ENCODE measurements around the gene TLR3. TPM values are rescaled to one million over a fixed set of nuclear protein-coding genes. Genes with fewer than 3 reads are reported as not detected.
"Not testable (repeated sequence)": the region's sequence is repeated elsewhere in the genome, so short reads cannot be mapped to it uniquely, and the experiment has no call there.

Gene TLR3
- total and polyA plus RNA-seq, 4 donors: 3.2 to 15.1 (median 10.2) TPM

DNA sequence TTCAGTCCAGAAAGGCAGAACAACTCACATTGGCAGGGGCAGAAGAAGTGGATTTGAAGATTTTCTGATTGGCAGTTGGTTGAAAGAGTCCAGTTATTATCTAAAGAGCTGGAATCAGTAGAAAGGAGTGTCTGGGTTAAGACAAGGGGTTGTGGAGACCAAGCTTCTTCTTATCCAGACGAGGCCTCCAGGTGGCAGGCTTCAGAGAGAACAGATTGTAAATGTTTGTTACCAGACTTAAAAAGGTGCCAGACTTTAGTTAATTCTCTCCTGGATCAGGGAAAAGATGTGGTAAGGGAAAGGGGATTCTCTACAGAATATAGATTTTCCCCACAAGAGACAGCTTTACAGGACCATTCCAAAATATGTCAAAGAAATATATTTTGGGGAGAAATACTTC lies 36.7 kb upstream of the TLR3 start:
- Histone ChIP-seq H3K4me1 (ENCODE audit: control insufficient read depth in 5 of 5, insufficient read depth in 5 of 5, low read length in 5 of 5) (peaks cover 5 to 45% (median 16%) of the 10 kb centered on the region in 5 donors), H3K9me3 (ENCODE audit: control insufficient read depth in 4 of 4, insufficient read depth in 3 of 4, low read length in 3 of 4) (peaks cover 0 to 4% (median under 1%) of the 10 kb centered on the region in 4 donors), H3K4me3 (no peak overlapping the region), H3K36me3 (ENCODE audit: control insufficient read depth in 4 of 4, insufficient read depth in 4 of 4, low read length in 4 of 4) (no peaks in the 10 kb centered on the region), H3K27ac (ENCODE audit: low read depth in 1 of 2, low read length in 1 of 2) (no peak overlapping the region), H3K27me3 (ENCODE audit: control insufficient read depth in 3 of 3, insufficient read depth in 3 of 3, low read length in 2 of 3) (no peaks in the 10 kb centered on the region), H3K9ac (ENCODE audit: insufficient read depth in 1 of 2, low read length in 2 of 2) (no peak overlapping the region)
- TF ChIP-seq, protein P1, sequence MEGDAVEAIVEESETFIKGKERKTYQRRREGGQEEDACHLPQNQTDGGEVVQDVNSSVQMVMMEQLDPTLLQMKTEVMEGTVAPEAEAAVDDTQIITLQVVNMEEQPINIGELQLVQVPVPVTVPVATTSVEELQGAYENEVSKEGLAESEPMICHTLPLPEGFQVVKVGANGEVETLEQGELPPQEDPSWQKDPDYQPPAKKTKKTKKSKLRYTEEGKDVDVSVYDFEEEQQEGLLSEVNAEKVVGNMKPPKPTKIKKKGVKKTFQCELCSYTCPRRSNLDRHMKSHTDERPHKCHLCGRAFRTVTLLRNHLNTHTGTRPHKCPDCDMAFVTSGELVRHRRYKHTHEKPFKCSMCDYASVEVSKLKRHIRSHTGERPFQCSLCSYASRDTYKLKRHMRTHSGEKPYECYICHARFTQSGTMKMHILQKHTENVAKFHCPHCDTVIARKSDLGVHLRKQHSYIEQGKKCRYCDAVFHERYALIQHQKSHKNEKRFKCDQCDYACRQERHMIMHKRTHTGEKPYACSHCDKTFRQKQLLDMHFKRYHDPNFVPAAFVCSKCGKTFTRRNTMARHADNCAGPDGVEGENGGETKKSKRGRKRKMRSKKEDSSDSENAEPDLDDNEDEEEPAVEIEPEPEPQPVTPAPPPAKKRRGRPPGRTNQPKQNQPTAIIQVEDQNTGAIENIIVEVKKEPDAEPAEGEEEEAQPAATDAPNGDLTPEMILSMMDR (IDR thresholded peaks at IDR 0.05; ENCODE audit: control extremely low read depth, extremely low read depth): no peak
- WGBS, 2 donors: 45 to 48% methylated on average over 1 of the region's 1 CpG
- DNase-seq (peak in 2 of 3 donors; percentile 33 to 50), ATAC-seq (ENCODE audit: insufficient read depth, low FRiP score) (no peak)

DNA sequence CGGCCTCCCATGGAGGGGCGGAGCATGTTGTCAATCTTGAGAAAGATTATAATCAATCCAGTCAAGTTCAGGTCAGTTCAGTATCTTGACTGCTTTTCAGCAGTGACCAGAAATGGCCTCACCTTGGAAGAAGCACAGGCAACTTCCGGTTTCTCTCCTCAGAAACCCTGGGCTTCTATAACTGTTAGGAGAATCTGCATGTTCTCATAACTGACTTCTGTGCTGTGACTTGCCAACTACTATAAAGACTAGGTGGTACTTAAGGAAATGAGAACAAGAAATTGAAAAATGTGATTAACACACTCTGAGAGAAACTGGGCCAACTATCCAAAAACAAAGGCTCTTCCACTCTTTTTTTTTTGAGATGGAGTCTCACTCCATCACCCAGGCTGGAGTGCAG lies 35.9 kb upstream of the TLR3 start:
- Histone ChIP-seq H3K4me1 (ENCODE audit: control insufficient read depth in 5 of 5, insufficient read depth in 5 of 5, low read length in 5 of 5) (peaks cover 5 to 48% (median 16%) of the 10 kb centered on the region in 5 donors), H3K4me3 (no peak overlapping the region), H3K27me3 (ENCODE audit: control insufficient read depth in 3 of 3, insufficient read depth in 3 of 3, low read length in 2 of 3) (no peaks in the 10 kb centered on the region), H3K36me3 (ENCODE audit: control insufficient read depth in 4 of 4, insufficient read depth in 4 of 4, low read length in 4 of 4) (no peaks in the 10 kb centered on the region), H3K27ac (ENCODE audit: low read depth in 1 of 2, low read length in 1 of 2) (no peak overlapping the region), H3K9me3 (ENCODE audit: control insufficient read depth in 4 of 4, insufficient read depth in 3 of 4, low read length in 3 of 4) (peaks cover 0 to 4% (median under 1%) of the 10 kb centered on the region in 4 donors), H3K9ac (ENCODE audit: insufficient read depth in 1 of 2, low read length in 2 of 2) (no peak overlapping the region)
- DNase-seq: no peak
- 60 to 86% methylated on average over 3 of the region's 3 CpGs for WGBS, 2 donors
- TF ChIP-seq, protein P1 (IDR thresholded peaks at IDR 0.05; ENCODE audit: control extremely low read depth, extremely low read depth): no peak
- no peak for ATAC-seq (ENCODE audit: insufficient read depth, low FRiP score)

DNA sequence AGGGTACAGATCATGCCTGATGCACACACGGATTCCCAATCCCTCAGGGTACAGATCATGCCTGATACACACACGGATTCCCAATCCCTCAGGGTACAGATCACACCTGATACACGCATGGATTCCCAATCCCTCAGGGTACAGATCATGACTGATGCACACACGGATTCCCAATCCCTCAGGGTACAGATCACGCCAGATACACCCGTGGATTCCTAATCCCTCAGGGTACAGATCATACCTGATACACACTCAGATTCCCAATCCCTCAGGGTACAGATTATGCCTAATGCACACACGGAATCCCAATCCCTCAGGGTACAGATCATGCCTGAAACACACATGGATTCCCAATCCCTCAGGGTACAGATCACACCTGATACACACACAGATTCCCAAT lies 34.3 kb upstream of the TLR3 start:
- H3K4me1 ChIP-seq (ENCODE audit: control insufficient read depth in 5 of 5, insufficient read depth in 5 of 5, low read length in 5 of 5): peaks cover 5 to 38% (median 21%) of the 10 kb centered on the region in 5 donors
- not testable (repeated sequence) for H3K27ac ChIP-seq (ENCODE audit: low read depth in 1 of 2, low read length in 1 of 2); H3K9me3 ChIP-seq (ENCODE audit: control insufficient read depth in 4 of 4, insufficient read depth in 3 of 4, low read length in 3 of 4); H3K27me3 ChIP-seq (ENCODE audit: control insufficient read depth in 3 of 3, insufficient read depth in 3 of 3, low read length in 2 of 3); ATAC-seq (ENCODE audit: insufficient read depth, low FRiP score); DNase-seq; H3K9ac ChIP-seq (ENCODE audit: insufficient read depth in 1 of 2, low read length in 2 of 2); H3K4me3 ChIP-seq; H3K36me3 ChIP-seq (ENCODE audit: control insufficient read depth in 4 of 4, insufficient read depth in 4 of 4, low read length in 4 of 4)
- WGBS, 2 donors: 91 to 92% methylated on average over 7 of the region's 7 CpGs

DNA sequence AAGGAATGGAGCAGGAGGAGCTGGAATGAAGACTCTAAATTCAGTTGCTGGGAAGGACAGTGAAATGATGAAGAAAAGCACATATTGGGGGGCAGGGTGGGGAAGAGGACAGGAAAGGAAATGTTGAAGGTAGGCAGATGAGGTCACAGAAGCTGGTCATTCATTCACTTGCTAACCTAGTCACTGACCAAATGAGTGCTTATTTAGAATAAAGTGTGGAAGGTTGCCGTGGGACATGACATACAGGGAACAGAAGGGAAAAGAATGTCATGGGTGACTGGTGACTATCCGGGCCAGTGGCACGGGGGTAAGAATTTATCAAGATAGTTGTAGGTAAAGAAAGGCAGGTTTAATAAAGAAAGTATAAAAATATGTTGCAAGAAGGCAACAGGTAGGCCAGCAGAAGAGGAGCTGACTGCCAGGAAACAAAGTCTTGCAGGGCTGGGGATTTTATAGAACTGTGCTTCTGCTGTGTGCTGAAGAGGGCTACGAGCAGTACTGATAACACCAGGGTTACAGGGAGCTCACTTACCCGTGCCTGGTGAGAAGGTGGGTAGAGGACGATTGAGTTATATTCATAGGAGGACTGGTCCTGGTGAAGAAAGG lies 31.9 kb upstream of the TLR3 start:
- peaks cover 0 to 14% (median 8%) of the 10 kb centered on the region in 5 donors for H3K4me1 ChIP-seq (ENCODE audit: control insufficient read depth in 5 of 5, insufficient read depth in 5 of 5, low read length in 5 of 5)
- no peak overlapping the region for H3K9ac ChIP-seq (ENCODE audit: insufficient read depth in 1 of 2, low read length in 2 of 2)
- TF ChIP-seq, protein P1 (IDR thresholded peaks at IDR 0.05; ENCODE audit: control extremely low read depth, extremely low read depth): no peak
- no peak overlapping the region for H3K27ac ChIP-seq (ENCODE audit: low read depth in 1 of 2, low read length in 1 of 2)
- DNase-seq: no peak
- peaks cover 0 to 4% (median under 1%) of the 10 kb centered on the region in 4 donors for H3K9me3 ChIP-seq (ENCODE audit: control insufficient read depth in 4 of 4, insufficient read depth in 3 of 4, low read length in 3 of 4)
- 85 to 91% methylated on average over 6 of the region's 6 CpGs for WGBS, 2 donors
- H3K36me3 ChIP-seq (ENCODE audit: control insufficient read depth in 4 of 4, insufficient read depth in 4 of 4, low read length in 4 of 4): no peaks in the 10 kb centered on the region
- no peak overlapping the region for H3K4me3 ChIP-seq
- no peaks in the 10 kb centered on the region for H3K27me3 ChIP-seq (ENCODE audit: control insufficient read depth in 3 of 3, insufficient read depth in 3 of 3, low read length in 2 of 3)
- no peak for ATAC-seq (ENCODE audit: insufficient read depth, low FRiP score)

Measured in lung (tissue), 12 donors.